ENCODE data around the gene ZEB2.
"Not testable (repeated sequence)": the region's sequence is repeated elsewhere in the genome, so short reads cannot be mapped to it uniquely, and the experiment has no call there.

Gene ZEB2

DNA sequence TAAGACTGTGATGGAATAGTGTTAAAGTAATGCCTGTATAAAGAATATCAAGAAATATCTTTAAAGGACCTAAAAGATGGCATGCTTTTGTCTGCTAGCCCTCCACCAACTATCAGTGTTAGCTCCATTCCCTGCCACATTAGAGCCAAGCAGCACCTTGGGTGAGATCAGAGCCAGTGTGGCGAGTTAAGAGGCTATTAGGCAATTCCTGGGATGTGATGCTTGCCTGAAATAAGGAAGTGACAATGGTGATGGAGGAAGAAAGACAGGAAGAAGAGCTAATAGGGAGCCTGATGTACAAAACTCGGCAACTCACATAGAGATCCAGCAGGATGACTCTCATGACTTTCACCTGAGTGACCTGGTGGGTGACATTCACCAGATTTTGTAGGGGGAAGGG is 143.5 kb downstream of the ZEB2 start:
- peaks cover 1% of the 10 kb centered on the region for H3K4me1 Mint-ChIP-seq
- H3K4me3 Mint-ChIP-seq, result no peak overlapping the region
- no peaks in the 10 kb centered on the region for H3K36me3 Mint-ChIP-seq
- no peak overlapping the region for H3K27ac Mint-ChIP-seq
- peaks cover 12% of the 10 kb centered on the region for H3K27me3 Mint-ChIP-seq
- no peaks in the 10 kb centered on the region for H3K9me3 Mint-ChIP-seq

DNA sequence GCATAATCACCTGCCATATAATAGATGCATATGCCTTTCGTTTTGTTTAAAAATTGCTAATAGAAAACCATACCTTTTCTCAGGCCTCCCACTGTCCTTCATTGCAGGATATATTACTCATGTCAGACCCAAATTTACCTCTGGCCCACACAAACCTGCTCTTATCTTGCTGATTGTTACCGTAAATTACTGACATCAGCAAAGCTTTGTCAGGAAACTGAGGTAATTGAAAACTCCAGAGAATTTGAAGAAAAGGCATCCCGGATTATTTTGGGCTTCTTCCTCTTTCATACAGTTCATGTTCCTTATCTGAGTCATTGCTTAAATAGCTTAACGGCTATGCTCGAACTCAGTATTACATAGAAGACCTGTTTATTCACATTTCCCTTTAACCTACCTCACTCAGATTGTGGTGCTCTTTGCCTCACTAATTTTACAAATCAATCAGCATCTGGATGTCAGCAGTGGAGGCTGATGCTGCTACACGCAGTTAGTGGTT is 145.7 kb downstream of the ZEB2 start:
- H3K4me1 Mint-ChIP-seq, result peaks cover 7% of the 10 kb centered on the region
- H3K36me3 Mint-ChIP-seq, result no peaks in the 10 kb centered on the region
- no peaks in the 10 kb centered on the region for H3K9me3 Mint-ChIP-seq
- no peak overlapping the region for H3K4me3 Mint-ChIP-seq
- no peak overlapping the region for H3K27ac Mint-ChIP-seq
- H3K27me3 Mint-ChIP-seq, result peaks cover 9% of the 10 kb centered on the region

DNA sequence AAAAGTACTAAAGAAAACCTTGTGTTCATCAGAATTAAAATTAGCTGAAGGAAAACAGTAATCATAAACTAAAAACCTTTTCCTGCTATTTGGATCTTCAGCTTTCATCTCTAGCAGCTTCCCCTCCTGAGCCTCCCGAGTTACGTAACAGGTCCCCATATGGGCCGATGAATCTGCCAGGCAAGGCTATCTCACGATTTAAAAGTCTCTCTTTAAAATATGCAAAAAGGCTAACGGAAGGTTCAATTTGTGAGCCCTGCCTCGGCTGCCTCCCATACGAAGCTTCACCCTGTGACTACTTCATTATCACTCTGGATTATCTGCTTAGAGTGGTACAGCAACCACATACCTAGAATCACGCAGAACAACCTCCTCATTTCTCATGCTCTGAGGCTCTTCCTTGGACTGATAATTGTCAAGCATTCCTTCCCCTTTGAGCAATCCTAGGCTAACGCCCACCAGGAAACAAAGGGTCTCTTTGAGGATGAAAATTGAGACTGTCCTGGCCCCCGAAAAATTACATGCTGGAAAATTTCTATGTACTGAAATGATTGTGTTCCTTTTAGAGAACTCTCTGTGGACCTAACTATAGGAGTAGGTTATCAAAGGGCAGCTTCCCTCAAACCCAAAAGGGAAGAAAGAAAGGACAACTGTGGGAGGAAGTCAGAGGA is 147.4 kb downstream of the ZEB2 start:
- no peaks in the 10 kb centered on the region for H3K9me3 Mint-ChIP-seq
- no peaks in the 10 kb centered on the region for H3K36me3 Mint-ChIP-seq
- H3K4me3 Mint-ChIP-seq, result no peak overlapping the region
- H3K27me3 Mint-ChIP-seq, result peaks cover 9% of the 10 kb centered on the region
- no peak overlapping the region for H3K27ac Mint-ChIP-seq
- H3K4me1 Mint-ChIP-seq, result peaks cover 7% of the 10 kb centered on the region

DNA sequence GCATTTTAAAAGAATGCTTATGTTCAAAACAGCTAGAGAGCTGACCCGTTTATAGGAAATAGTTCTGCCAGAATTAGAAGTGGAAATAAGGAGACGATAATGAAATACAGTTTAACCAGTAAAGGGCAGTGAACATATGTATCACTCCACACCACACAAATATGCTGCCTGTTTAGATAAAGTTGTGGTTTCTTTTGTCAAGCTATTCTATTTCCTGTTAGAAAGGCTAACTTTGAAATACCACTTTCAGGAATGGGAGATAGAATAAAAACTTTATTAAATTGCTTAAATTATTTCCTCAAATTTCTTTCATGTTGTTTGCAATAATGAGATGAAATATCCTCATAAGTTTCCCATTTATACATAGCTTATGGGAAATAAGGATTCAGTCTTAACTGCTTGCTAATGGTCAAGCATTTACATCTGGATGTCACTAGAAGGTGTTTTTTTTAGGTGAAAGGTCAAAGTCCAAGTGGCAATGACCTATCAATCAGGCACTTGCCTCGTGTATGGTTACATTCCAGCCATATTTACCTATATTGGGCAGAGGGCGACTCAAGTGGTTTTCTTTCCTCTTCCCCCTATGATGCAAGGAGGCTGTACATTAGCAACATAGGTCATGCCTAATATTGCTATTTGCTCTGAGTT is 148.9 kb downstream of the ZEB2 start:
- Mint-ChIP-seq H3K9me3 (no peaks in the 10 kb centered on the region), H3K4me3 (no peak overlapping the region), H3K27ac (no peak overlapping the region), H3K36me3 (no peaks in the 10 kb centered on the region), H3K27me3 (peaks cover 9% of the 10 kb centered on the region), H3K4me1 (peaks cover 7% of the 10 kb centered on the region)

DNA sequence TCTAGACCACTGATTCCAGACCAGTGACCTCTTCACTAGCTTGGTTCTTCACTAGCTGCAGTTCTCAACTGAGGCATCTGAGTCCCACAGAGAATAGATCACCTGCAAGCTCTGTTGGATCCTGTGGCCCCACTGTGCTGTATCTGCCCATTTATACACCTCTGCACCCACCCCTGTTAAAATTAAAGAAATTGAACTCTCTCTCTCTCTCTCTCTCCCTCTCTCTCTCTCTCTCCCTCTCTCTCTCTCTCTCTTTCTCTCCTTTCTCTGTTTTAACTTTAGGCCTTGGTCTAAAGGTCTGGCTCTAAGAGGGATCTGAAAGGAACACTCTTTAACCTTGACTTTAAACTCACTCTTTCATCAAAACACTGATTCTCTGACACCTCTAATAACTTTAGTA is 150.5 kb downstream of the ZEB2 start:
- Mint-ChIP-seq H3K4me3 (no peak overlapping the region), H3K27ac (no peak overlapping the region), H3K9me3 (no peaks in the 10 kb centered on the region), H3K4me1 (peaks cover 7% of the 10 kb centered on the region), H3K36me3 (no peaks in the 10 kb centered on the region), H3K27me3 (peaks cover 6% of the 10 kb centered on the region)

DNA sequence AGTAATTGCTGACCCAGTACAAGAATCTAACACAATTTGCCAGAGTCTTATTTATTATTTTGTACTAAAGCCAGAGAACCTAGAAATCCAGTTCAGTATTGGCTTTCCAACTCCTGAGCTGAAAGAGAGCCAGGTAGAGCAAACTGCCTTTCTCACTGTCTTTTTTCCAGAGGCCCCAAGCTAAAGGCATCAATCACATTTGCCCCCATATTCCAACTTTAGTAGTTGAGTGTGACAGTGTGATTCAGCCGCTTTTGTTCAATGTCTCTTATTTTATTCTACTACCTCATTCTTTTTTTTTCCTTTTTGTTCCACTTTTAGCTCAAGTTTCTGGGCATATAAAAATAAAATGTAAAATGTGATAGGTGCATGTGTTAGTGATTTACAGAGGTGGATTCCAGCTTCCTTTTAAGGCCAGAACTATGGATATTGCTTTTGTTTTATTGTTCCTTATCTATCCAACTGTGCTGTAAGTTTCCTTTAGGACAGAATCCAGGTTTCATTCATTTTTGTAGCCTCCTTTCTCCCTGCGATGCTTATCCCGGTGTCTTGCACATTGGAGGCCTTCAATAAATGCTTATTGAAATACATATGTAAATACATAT is 153.0 kb downstream of the ZEB2 start:
- H3K36me3 Mint-ChIP-seq, result no peaks in the 10 kb centered on the region
- peaks cover 4% of the 10 kb centered on the region for H3K27me3 Mint-ChIP-seq
- peaks cover 7% of the 10 kb centered on the region for H3K4me1 Mint-ChIP-seq
- no peak overlapping the region for H3K27ac Mint-ChIP-seq
- H3K9me3 Mint-ChIP-seq, result no peaks in the 10 kb centered on the region
- H3K4me3 Mint-ChIP-seq, result no peak overlapping the region

DNA sequence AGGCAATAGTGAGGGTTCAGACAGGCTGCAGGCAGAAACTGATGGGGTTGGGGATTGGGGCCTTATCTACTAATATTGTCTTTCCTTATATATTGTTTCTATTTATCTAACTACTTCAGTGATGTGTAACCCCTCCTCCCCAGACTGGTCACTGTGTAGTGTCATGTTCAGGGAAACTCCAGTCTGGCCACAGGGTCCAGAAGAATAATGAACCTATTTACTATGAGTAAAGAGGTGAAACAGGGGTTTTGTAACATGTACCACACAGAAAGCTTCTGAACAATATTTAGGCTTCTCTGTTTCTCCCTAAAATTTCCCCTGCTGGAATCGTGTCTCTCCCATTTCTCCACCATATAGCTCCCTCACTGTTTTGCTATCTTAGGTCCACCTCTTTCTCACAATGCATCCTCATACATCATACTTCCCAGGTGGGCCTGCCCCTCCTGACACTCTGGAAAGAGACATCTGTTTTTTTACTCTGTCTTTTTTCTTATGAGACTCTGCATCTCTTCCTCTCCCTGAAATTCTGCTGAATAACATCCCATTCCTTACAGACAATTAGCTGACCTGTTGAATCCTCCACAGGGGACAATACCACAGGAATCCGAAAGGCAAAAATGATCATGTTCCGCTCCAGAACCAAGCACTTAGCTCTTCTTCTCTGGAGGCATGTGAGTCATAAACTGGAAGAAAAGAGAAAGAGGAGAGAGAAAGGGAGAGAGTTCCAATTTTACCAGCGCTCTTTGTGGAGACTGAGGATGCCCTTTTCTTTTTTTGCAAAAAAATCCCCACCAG is 154.8 kb downstream of the ZEB2 start:
- Mint-ChIP-seq H3K4me1 (no peaks in the 10 kb centered on the region), H3K9me3 (no peaks in the 10 kb centered on the region), H3K4me3 (no peak overlapping the region), H3K27ac (no peak overlapping the region), H3K27me3 (peaks cover 1% of the 10 kb centered on the region), H3K36me3 (no peaks in the 10 kb centered on the region)

DNA sequence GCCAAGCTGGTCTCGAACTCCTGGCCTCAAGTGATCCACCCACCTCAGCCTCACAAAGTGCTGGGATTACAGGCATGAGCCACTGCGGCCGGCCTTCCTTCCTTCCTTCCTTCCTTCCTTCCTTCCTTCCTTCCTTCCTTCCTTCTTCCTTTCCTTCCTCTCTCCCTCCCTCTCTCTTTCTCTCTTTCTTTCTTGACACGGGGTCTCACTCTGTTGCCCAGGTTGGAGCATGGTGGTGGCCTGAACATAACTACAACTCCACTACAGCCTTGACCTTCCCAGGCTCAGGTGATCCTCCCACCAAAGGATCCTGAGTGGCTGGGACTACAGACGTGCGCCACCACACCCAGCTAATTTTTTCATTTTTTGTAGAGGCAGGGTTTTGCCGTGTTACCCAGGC is 155.7 kb downstream of the ZEB2 start:
- not testable (repeated sequence) for H3K4me1 Mint-ChIP-seq, H3K36me3 Mint-ChIP-seq, H3K9me3 Mint-ChIP-seq, H3K27me3 Mint-ChIP-seq, H3K4me3 Mint-ChIP-seq, H3K27ac Mint-ChIP-seq

DNA sequence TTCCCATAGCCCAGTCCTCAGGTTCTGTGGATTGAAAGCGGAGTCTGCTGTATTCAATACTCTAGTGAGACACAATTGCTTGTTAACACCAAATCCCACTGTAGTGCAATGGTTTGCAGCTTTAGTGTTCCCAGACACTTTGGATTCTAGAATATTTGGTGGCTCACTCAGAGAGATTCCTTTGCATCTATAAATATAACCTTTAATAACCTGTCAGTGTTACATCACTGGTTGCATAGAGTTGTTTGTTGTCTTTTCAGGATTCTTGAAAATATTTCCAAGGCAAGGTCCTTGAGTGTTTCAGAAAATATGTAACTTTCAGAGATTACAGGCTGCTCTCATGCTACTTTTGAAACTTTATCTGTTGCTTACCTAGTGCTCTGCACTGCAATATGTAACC is 157.5 kb downstream of the ZEB2 start:
- Mint-ChIP-seq H3K36me3 (no peaks in the 10 kb centered on the region), H3K9me3 (no peaks in the 10 kb centered on the region), H3K27me3 (no peaks in the 10 kb centered on the region), H3K4me3 (no peak overlapping the region), H3K27ac (no peak overlapping the region), H3K4me1 (peaks cover 17% of the 10 kb centered on the region)

DNA sequence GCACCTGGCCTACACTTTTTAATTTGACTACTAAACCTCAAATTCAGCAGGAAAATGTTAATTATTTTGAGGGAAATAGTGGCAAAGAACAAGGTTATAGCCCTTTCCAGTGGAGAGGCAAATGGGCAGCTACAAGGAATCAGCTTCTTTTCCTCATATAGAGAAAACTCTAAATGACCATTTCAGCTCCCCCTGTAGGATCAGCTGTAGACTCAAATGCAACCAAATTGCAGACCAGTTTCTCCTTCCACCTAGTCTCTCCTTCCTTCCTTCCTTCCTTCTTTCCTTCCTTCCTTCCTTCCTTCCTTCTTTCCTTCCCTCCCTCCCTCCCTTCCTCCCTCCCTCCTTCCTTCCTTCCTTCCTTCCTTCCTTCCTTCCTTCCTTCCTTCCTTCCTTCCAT is 158.2 kb downstream of the ZEB2 start:
- no peaks in the 10 kb centered on the region for H3K27me3 Mint-ChIP-seq
- H3K27ac Mint-ChIP-seq, result no peak overlapping the region
- no peaks in the 10 kb centered on the region for H3K36me3 Mint-ChIP-seq

DNA sequence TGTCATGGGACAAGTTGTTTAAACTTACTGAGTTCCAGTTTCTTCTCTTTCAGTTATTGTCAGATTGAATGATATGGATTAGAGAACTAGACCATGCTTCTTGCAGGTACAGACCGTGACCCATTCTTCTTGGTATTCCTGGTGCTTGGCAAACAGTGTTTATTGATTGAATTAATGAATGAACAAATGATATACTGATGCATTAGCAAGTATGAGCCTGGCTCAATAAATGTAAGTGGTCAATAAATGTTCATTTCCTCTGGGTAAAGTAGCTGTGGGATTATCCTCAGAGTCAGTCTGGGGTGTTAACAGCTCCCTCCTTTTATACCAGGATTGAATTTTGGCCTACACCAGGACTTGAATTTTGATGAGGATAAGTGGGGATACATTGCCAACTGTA is 160.2 kb downstream of the ZEB2 start:
- H3K27ac Mint-ChIP-seq, result no peak overlapping the region
- no peaks in the 10 kb centered on the region for H3K9me3 Mint-ChIP-seq

More for the DNA sequence above, 158.2 kb downstream of the ZEB2 start:
- H3K9me3 Mint-ChIP-seq, result no peaks in the 10 kb centered on the region
- H3K4me3 Mint-ChIP-seq, result no peak overlapping the region
- H3K4me1 Mint-ChIP-seq, result peaks cover 17% of the 10 kb centered on the region

DNA sequence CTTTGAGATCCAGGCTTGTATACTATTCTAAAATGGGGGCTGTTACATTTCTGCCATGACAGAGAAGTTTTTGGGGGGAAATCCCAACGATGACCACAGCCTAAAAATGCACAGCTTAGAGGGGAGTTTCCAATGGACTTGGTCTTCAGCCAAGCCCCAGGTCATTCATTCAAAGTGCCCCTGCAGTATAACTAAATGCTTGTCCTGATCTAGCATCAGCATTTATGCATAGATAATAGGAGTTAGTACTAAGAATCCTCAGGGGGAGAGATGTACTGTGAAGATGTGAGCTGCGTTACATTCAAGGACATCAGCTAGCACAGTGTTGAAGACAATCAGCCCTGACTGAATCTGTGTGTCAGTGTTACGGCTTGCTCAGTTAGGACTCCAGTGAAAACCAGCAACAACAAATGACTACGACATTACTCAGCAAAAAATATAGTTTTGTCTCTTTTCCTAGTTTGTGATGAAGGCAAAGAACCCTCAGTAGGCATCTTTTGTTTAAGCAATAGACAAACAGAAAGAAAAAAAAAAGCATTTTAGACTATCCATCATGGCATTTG is 160.9 kb downstream of the ZEB2 start:
- Mint-ChIP-seq H3K27ac (peak overlapping the region; percentile 80), H3K4me3 (no peak overlapping the region), H3K27me3 (no peaks in the 10 kb centered on the region), H3K36me3 (no peaks in the 10 kb centered on the region), H3K4me1 (peaks cover 17% of the 10 kb centered on the region), H3K9me3 (no peaks in the 10 kb centered on the region)

More for the DNA sequence above, 160.2 kb downstream of the ZEB2 start:
- H3K4me1 Mint-ChIP-seq, result peaks cover 17% of the 10 kb centered on the region
- no peaks in the 10 kb centered on the region for H3K36me3 Mint-ChIP-seq
- H3K27me3 Mint-ChIP-seq, result no peaks in the 10 kb centered on the region
- no peak overlapping the region for H3K4me3 Mint-ChIP-seq

DNA sequence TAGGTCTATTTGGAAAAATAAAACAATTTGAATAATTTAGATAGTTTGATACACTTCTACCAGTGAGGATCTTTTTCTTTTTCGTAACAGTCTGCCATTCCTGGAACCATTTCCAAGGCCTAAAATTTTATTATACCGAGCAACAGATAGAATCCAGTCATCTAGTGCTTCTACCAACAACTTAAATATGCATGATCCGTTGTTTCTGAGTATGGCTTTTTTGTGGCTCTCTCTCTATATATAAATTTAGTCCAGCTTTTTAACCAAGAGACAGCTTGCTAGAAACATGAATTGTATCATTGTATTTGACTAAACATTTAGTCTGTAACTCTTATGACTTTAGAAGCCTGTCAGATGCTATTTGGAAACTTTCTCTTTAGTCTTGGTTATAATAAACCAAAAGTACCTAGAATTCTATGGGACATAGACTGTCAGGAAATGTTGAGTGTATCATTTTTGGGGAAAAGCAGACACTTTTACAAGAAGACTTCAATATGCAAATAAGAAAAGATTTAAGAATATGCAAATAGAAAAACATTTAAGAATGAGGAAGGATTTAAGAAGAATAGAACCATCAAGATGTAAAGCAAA is 161.4 kb downstream of the ZEB2 start:
- Mint-ChIP-seq H3K9me3 (no peaks in the 10 kb centered on the region), H3K27me3 (no peaks in the 10 kb centered on the region), H3K36me3 (no peaks in the 10 kb centered on the region), H3K27ac (peak overlapping the region; percentile 80), H3K4me1 (peaks cover 17% of the 10 kb centered on the region), H3K4me3 (no peak overlapping the region)

DNA sequence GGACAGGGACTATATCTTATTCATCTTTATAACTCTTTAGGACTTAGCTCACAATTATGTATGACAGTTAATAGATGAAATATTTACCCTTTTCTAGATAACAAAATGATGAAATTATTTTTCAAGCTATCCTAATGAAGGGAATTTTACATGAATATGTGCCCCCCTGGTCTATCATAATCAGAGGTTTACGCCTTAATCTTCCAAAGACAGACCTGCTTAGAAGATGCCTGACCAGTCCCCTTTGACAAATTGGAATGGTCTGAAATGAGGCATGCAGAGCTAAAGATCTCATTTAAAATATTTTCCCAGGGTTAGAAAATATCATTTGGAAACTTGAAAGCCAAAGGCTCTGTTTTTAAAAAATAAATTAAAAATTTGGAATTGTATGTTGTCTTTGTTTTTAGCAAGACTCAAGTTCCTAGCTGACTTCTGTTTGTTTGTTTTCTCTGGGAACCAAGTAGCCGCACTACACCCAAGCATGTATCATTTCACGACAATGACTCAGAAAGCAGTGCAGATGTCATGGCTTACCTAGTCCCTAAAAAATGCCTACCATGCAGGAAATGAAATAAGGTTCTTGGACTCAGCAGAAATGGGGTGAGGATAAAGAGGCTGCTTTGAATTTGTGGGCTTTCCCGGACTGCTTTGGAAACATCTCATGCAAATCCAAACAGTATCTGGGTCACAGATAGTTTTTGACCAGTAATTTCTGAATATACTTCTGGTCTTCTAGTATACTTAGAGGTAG is 162.1 kb downstream of the ZEB2 start:
- no peaks in the 10 kb centered on the region for H3K9me3 Mint-ChIP-seq
- no peak overlapping the region for H3K4me3 Mint-ChIP-seq
- H3K36me3 Mint-ChIP-seq, result no peaks in the 10 kb centered on the region
- peak overlapping the region; percentile 80 for H3K27ac Mint-ChIP-seq
- H3K4me1 Mint-ChIP-seq, result peaks cover 17% of the 10 kb centered on the region
- H3K27me3 Mint-ChIP-seq, result no peaks in the 10 kb centered on the region

DNA sequence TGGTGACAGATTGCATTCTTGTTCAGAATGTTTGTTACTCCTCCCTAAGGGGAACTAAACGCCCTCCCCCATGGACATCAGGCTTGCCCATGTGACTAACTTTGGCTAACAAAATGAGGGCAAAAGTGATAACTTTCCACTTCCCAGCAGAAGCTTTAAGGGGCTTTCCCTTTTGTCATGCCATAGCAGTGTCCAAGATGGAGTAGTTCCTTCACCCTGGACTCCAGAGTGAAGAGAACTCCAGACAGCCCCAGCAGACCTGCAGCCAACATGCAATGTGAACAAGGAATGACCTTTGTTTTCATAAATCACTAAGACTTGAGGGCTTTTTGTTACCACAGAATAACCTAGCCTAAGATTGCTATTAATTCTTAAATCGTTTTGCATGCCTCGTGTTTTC is 163.5 kb downstream of the ZEB2 start:
- no peak overlapping the region for H3K27ac Mint-ChIP-seq
- H3K36me3 Mint-ChIP-seq, result no peaks in the 10 kb centered on the region
- H3K4me3 Mint-ChIP-seq, result no peak overlapping the region
- H3K27me3 Mint-ChIP-seq, result no peaks in the 10 kb centered on the region
- H3K4me1 Mint-ChIP-seq, result peaks cover 17% of the 10 kb centered on the region
- H3K9me3 Mint-ChIP-seq, result no peaks in the 10 kb centered on the region
